HG03432 (cell line): ENCODE measurements around the gene PADI3.
"Not testable (repeated sequence)": the region's sequence is repeated elsewhere in the genome, so short reads cannot be mapped to it uniquely, and the experiment has no call there.

Experiments
- ATAC-seq: cut with Tn5 transposase; IDR thresholded peaks from one replicate; pipeline ENCODE4 v1.9.1; 2021; ENCODE audit warnings: mild to moderate bottlenecking, moderate library complexity; ENCODE audit not compliant: unreplicated experiment

Gene PADI3

GRCh38 chr1:17321857-17322390 is 73.0 kb downstream of the PADI3 start:
- not testable (repeated sequence) for ATAC-seq

GRCh38 chr1:17328855-17329254 is 80.0 kb downstream of the PADI3 start:
- no peak for ATAC-seq

- no peak for ATAC-seq
These were observed 80.7 kb downstream of the PADI3 start for GRCh38 chr1:17329610-17330009.

- ATAC-seq = no peak
These were observed 82.0 kb downstream of the PADI3 start for GRCh38 chr1:17330856-17331255.

- ATAC-seq = no peak
These were observed 84.2 kb downstream of the PADI3 start for GRCh38 chr1:17333081-17333480.
